Lung (tissue), 12 donors: ENCODE measurements around the gene DNAH14. TPM values are rescaled to one million over a fixed set of nuclear protein-coding genes. Genes with fewer than 3 reads are reported as not detected.

Experiments
- ATAC-seq: fragments of 200-7000 bp; cut with Tn5 transposase; one replicate; pipeline ENCODE4 v1.9.1; 2020; ENCODE audit warnings: moderate number of reproducible peaks; ENCODE audit not compliant: insufficient read depth, low FRiP score
- DNase-seq, 3 donors: peaks; one replicate each; pipeline ENCODE4 v3.0.0-alpha.2; 2013 to 2017
- H3K27ac ChIP-seq, 2 donors: one replicate each; pipeline ENCODE4 v1.5.1; 2013; ENCODE audit warnings: mild to moderate bottlenecking in 2 of 2, moderate library complexity in 2 of 2, control low read depth in 1 of 2, inconsistent platforms in 1 of 2, low read depth in 1 of 2, low read length in 1 of 2
- H3K27me3 ChIP-seq, 3 donors: one replicate each; pipeline ENCODE4 v1.5.1; 2013; ENCODE audit warnings: low read length in 2 of 3; ENCODE audit not compliant: control insufficient read depth in 3 of 3, insufficient read depth in 3 of 3
- H3K36me3 ChIP-seq, 4 donors: one replicate each; pipeline ENCODE4 v1.5.1; 2013; ENCODE audit warnings: low read length in 4 of 4, mild to moderate bottlenecking in 1 of 4, moderate library complexity in 1 of 4; ENCODE audit not compliant: control insufficient read depth in 4 of 4, insufficient read depth in 4 of 4
- H3K4me1 ChIP-seq, 5 donors: one replicate each; pipeline ENCODE4 v1.5.1; 2013; ENCODE audit warnings: low read length in 5 of 5, mild to moderate bottlenecking in 2 of 5, moderate library complexity in 1 of 5; ENCODE audit not compliant: control insufficient read depth in 5 of 5, insufficient read depth in 5 of 5
- H3K4me3 ChIP-seq: one replicate; pipeline ENCODE4 v1.5.1; 2013; ENCODE audit warnings: mild to moderate bottlenecking, control low read depth, moderate library complexity
- H3K9ac ChIP-seq, 2 donors: one replicate each; pipeline ENCODE4 v1.5.1; 2013; ENCODE audit warnings: low read length in 2 of 2, control low read depth in 1 of 2; ENCODE audit not compliant: insufficient read depth in 1 of 2
- H3K9me3 ChIP-seq, 4 donors: one replicate each; pipeline ENCODE4 v1.5.1; 2013; ENCODE audit warnings: low read length in 3 of 4, mild to moderate bottlenecking in 1 of 4, moderate library complexity in 1 of 4; ENCODE audit not compliant: control insufficient read depth in 4 of 4, insufficient read depth in 3 of 4
- CTCF ChIP-seq: IDR thresholded peaks from 2 replicates; pipeline ENCODE4 v1.5.1; 2012; ENCODE audit warnings: mild to moderate bottlenecking; ENCODE audit errors: control extremely low read depth, extremely low read depth
- WGBS, 2 donors: extraction: QIAGEN DNeasy Blood & Tissue Kit; methylation state at CpG; one replicate each; pipeline ENCODE4 v1.1.7; 2013; 5-methylcytosine and 5-hydroxymethylcytosine counted together
- polyA plus RNA-seq, 2 donors: library from polyadenylated mRNA; stranded (reverse); fragments of 200-250 nt; gene quantifications; one replicate each; pipeline ENCODE4 v1.2.1, GENCODE V29; 2013
- total RNA-seq, 2 donors: library from RNA; depleted of rRNA in 1 of 2; stranded (reverse); fragments of >200 nt in 1 of 2; gene quantifications; one replicate each; pipeline ENCODE4 v1.2.1, GENCODE V29; 2014 to 2021
- donor health status: control.
- donor health status: control.
- donor health status: Bipolar disorder and iron deficiency.
- donor health status: healthy.
- donor health status: DM: yes; HTN: yes; CAD: no.

DNAH14 gene
- total and polyA plus RNA-seq, 4 donors = 3.0 to 61.3 (median 7.9) TPM

DNA sequence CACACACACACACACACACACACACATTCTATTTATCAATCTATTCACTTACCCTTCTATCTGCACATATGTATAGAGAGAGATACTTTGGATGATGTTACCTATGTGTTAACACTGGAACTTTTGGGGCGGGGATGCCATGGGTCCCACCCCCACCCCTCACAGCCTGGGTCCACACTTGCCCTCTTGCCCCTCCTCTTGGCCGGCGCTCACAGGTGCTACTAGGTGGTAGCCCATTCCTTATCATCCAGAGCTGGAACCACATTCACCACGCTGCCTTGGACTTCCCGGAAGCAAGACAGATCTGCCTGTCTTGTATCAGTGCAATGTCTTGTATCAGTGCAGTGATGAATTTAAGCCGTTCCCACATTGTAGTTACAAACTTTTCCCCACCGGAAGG, 413.2 kb downstream of the DNAH14 start:
- WGBS, 2 donors = 82 to 86% methylated on average over 7 of the region's 7 CpGs

DNA sequence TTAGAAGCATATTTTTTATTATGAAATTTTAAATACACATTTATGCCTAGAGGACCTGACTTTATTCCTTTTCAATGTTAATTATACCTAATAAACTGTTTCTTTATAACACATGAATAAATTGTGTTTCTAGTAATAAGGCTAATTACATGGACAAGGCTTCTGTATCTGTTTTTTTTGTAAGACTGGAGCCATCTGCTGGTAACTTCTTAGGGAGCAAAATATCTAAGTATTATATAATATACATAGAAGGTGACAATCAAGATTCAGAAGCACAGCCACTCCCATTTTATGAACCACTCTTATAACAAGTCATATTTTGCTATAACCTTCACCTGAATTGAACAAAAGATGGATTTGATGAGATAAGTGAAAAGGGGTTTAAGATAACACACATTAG, 414.1 kb downstream of the DNAH14 start:
- H3K4me3 ChIP-seq = no peak overlapping the region
- no peak for DNase-seq
- no peaks in the 10 kb centered on the region for H3K27me3 ChIP-seq
- no peak for TF ChIP-seq CTCF
- H3K9me3 ChIP-seq = no peaks in the 10 kb centered on the region
- H3K36me3 ChIP-seq = no peaks in the 10 kb centered on the region
- no peak overlapping the region for H3K27ac ChIP-seq
- H3K4me1 ChIP-seq = no peaks in the 10 kb centered on the region
- no peak overlapping the region for H3K9ac ChIP-seq
- ATAC-seq = no peak

More for the DNA sequence above, 413.2 kb downstream of the DNAH14 start:
- no peak for TF ChIP-seq CTCF
- Histone ChIP-seq H3K4me3 (no peak overlapping the region), H3K27ac (no peak overlapping the region), H3K36me3 (no peaks in the 10 kb centered on the region), H3K9me3 (no peaks in the 10 kb centered on the region), H3K9ac (no peak overlapping the region), H3K4me1 (no peaks in the 10 kb centered on the region), H3K27me3 (no peaks in the 10 kb centered on the region)
- ATAC-seq (no peak), DNase-seq (no peak)

- no peak for ATAC-seq
- TF ChIP-seq CTCF = no peak
Observed at GRCh38 chr1:225347123-225347683, 417.7 kb downstream of the DNAH14 start.

DNA sequence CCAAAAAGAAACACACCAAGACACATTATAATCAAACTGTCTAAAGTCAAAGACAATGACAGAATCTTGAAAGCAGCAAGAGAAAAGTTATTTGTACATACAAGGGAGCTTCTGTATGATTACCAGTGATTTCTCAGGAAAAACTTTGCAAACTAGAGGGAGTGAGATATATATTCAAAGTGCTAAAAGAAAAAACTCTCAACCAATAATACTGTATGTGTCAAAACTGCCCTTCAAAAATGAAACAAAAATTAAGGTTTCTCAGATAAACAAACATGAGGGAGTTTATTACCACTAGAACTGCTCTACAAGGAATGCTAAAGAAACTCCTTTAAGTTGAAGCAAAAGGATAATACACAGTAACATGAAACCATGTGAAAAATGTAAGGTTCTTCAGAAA, 418.9 kb downstream of the DNAH14 start:
- no peak overlapping the region for H3K27ac ChIP-seq
- no peaks in the 10 kb centered on the region for H3K4me1 ChIP-seq
- no peaks in the 10 kb centered on the region for H3K27me3 ChIP-seq
- DNase-seq = no peak
- H3K9ac ChIP-seq = no peak overlapping the region
- no peaks in the 10 kb centered on the region for H3K9me3 ChIP-seq
- H3K4me3 ChIP-seq = no peak overlapping the region
- no peaks in the 10 kb centered on the region for H3K36me3 ChIP-seq
- no peak for TF ChIP-seq CTCF
- no peak for ATAC-seq

More at GRCh38 chr1:225347123-225347683, 417.7 kb downstream of the DNAH14 start:
- Histone ChIP-seq H3K9me3 (no peaks in the 10 kb centered on the region), H3K9ac (no peak overlapping the region), H3K36me3 (no peaks in the 10 kb centered on the region), H3K27ac (no peak overlapping the region), H3K27me3 (no peaks in the 10 kb centered on the region), H3K4me3 (no peak overlapping the region), H3K4me1 (no peaks in the 10 kb centered on the region)
- WGBS, 2 donors = 30 to 46% methylated on average over 3 of the region's 3 CpGs
- no peak for DNase-seq
